OCI-LY7 (cell line): ENCODE data around the gene HOXA3. TPM values are rescaled to one million over a fixed set of nuclear protein-coding genes. Genes with fewer than 3 reads are reported as not detected.

ENCODE experiments used
- BruUV-seq: library from RNA; stranded (reverse); fragments of 400-500 nt; replicated peaks from 2 replicates; lab custom pipeline; 2021; lab: Mats Ljungman, UMichigan
- CTCF ChIA-PET: fragments of 300-600 bp; sonication (Branson Sonifier 250); formaldehyde crosslinking; loops from one replicate; lab custom pipeline; 2022; ENCODE audit warnings: antibody characterized with exemption; ENCODE audit not compliant: unreplicated experiment; lab: Charles Lee
- POLR2A ChIA-PET: fragments of 300-600 bp; sonication (Branson Sonifier 250); formaldehyde crosslinking; loops from one replicate; lab custom pipeline; 2022; ENCODE audit warnings: antibody characterized with exemption; lab: Charles Lee
- DNase-seq: peaks from one replicate; pipeline ENCODE4 v3.0.0-alpha.2; 2015; ENCODE audit warnings: low spot score
- H2AFZ ChIP-seq: fragments of 200-600 bp; sonication (generic), shearing (Covaris generic); 2 replicates; pipeline ENCODE4 v1.6.1; 2014; ENCODE audit warnings: mild to moderate bottlenecking, antibody characterized with exemption, low read length, moderate library complexity
- H3K27ac ChIP-seq: fragments of 200-600 bp; sonication (generic); 2 replicates; pipeline ENCODE4 v1.5.1; 2014; ENCODE audit warnings: mixed run types, low read depth, mild to moderate bottlenecking, moderate library complexity, low read length, inconsistent platforms; ENCODE audit not compliant: poor library complexity, severe bottlenecking
- H3K36me3 ChIP-seq: fragments of 200-600 bp; sonication (generic); 2 replicates; pipeline ENCODE4 v1.6.1; 2014; ENCODE audit warnings: mild to moderate bottlenecking, antibody characterized with exemption, low read length, moderate library complexity, mixed read lengths; ENCODE audit not compliant: insufficient read depth
- H3K4me1 ChIP-seq: fragments of 200-600 bp; sonication (generic); 2 replicates; pipeline ENCODE4 v1.5.1; 2014; ENCODE audit warnings: mild to moderate bottlenecking, low read length; ENCODE audit not compliant: insufficient read depth, poor library complexity, severe bottlenecking
- H3K4me2 ChIP-seq: fragments of 200-600 bp; sonication (generic); 2 replicates; pipeline ENCODE4 v1.6.1; 2014; ENCODE audit warnings: mild to moderate bottlenecking, low read length
- H3K4me3 ChIP-seq: fragments of 200-600 bp; sonication (generic); 2 replicates; pipeline ENCODE4 v1.5.1; 2014; ENCODE audit warnings: mild to moderate bottlenecking, low read depth, low read length; ENCODE audit not compliant: poor library complexity, severe bottlenecking
- H3K79me2 ChIP-seq: fragments of 200-600 bp; sonication (generic); 2 replicates; pipeline ENCODE4 v1.6.1; 2016; ENCODE audit warnings: low read depth, mild to moderate bottlenecking, low read length, moderate library complexity, mixed read lengths; ENCODE audit not compliant: insufficient read depth
- H3K9me2 ChIP-seq: fragments of 200-600 bp; sonication (generic); 2 replicates; pipeline ENCODE4 v1.6.1; 2016; ENCODE audit warnings: mild to moderate bottlenecking, low read length, mixed read lengths; ENCODE audit not compliant: insufficient read depth
- H3K9me3 ChIP-seq: fragments of 200-600 bp; sonication (generic); 2 replicates; pipeline ENCODE4 v1.6.1; 2014; ENCODE audit warnings: mild to moderate bottlenecking, mixed run types, low read length, mixed read lengths
- H4K20me1 ChIP-seq: fragments of 200-600 bp; sonication (generic); 2 replicates; pipeline ENCODE4 v1.6.1; 2014; ENCODE audit warnings: mild to moderate bottlenecking, antibody characterized with exemption, low read length, moderate library complexity, mixed read lengths; ENCODE audit not compliant: insufficient read depth
- EZH2phosphoT487 ChIP-seq: fragments of 200-600 bp; sonication (generic); IDR thresholded peaks from 2 replicates; pipeline ENCODE4 v1.6.1; 2018; ENCODE audit warnings: low read depth, borderline replicate concordance, mild to moderate bottlenecking, mixed run types, antibody characterized with exemption, low read length, moderate library complexity, mixed read lengths
- intact Hi-C: fragments of 100-400 bp; cut with micrococcal nuclease; formaldehyde crosslinking; loops from one replicate; pipeline ENCODE4 v1.10.0; 2022; ENCODE audit not compliant: unreplicated experiment
- total RNA-seq, 2 experiments: library from RNA; depleted of rRNA in 1 of 2; stranded (reverse); fragments of >200 nt in 1 of 2; shearing (Covaris generic) in 1 of 2; gene quantifications; 2 replicates each; pipeline ENCODE4 v1.2.3, GENCODE V29; 2014 to 2022
- TF ChIP-seq, protein P1 (sequence below): fragments of 200-600 bp; sonication (generic); conservative IDR thresholded peaks from 2 replicates; pipeline ENCODE4 v1.5.1; 2014; ENCODE audit warnings: mild to moderate bottlenecking, antibody characterized with exemption, low read length, moderate library complexity, mixed read lengths

Gene HOXA3
- total RNA-seq, 2 experiments from 2014 or later = 0.41 to 2.7 TPM

DNA sequence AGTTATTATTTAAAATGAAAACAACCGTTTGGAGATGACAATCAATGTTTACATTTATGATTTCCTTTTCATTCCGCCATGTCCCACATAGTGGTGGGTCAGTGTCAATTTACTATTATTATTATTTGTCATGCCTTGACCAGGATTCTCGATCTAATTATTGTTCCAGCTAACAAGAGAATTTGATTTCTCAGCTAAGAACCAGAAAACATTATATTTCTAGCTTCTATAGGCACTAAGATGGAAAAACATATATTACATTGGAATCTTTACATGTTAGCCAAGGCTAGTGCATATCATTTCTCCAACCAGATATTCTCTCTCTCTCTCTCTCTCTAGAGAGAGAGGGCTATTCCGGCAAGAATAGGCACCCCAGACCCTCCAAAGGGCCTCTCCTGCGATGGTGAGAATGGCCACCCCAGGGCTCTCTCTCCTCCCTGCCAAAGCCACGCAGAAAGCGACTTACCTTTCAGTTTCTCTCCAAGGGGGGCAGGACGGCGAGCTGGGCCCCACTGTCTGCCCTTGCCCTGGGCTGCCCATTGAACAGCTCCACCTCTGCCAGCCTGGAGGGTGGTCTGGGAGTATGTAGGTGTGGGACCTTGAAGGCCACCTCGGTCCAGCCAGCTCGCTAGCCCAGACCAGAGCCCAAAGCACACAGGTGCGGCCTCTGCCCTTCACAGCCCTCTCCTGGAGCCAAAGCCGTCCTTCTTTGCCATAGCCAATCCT is 2.4 kb downstream of the HOXA3 start:
- H3K4me2 ChIP-seq = peak overlapping the region; percentile 94
- BruUV-seq = no TSS peak
- H3K9me3 ChIP-seq = no peaks in the 10 kb centered on the region
- intact Hi-C loops = loop anchor here (2.0 to 10.0 kb wide), 3 partner anchors 53 to 1255 kb away; no protein-coding TSS in a partner anchor
- TF ChIP-seq EZH2phosphoT487 = no peak
- TF ChIP-seq, protein P1, sequence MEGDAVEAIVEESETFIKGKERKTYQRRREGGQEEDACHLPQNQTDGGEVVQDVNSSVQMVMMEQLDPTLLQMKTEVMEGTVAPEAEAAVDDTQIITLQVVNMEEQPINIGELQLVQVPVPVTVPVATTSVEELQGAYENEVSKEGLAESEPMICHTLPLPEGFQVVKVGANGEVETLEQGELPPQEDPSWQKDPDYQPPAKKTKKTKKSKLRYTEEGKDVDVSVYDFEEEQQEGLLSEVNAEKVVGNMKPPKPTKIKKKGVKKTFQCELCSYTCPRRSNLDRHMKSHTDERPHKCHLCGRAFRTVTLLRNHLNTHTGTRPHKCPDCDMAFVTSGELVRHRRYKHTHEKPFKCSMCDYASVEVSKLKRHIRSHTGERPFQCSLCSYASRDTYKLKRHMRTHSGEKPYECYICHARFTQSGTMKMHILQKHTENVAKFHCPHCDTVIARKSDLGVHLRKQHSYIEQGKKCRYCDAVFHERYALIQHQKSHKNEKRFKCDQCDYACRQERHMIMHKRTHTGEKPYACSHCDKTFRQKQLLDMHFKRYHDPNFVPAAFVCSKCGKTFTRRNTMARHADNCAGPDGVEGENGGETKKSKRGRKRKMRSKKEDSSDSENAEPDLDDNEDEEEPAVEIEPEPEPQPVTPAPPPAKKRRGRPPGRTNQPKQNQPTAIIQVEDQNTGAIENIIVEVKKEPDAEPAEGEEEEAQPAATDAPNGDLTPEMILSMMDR = no peak
- peaks cover 8% of the 10 kb centered on the region; the same call in 1 of the 2 replicates for H3K79me2 ChIP-seq
- H3K4me1 ChIP-seq = peaks cover 40% of the 10 kb centered on the region
- ChIA-PET CTCF (interaction anchor here (1.4 kb wide), 1 partner anchor 19 kb away, joined by 5 read pairs; the partner anchor contains the start of gene HOXA4), POLR2A (interaction anchor here (0.7 to 2.2 kb wide), 8 partner anchors 13 to 462 kb away, joined by 3 to 5 read pairs (median 4); partner anchors contain the start of genes HOXA1 and HOXA4)
- no peaks in the 10 kb centered on the region for H4K20me1 ChIP-seq
- no peaks in the 10 kb centered on the region for H3K9me2 ChIP-seq
- peak overlapping the region; percentile 95 for H2AFZ ChIP-seq
- peak overlapping the region; percentile 75 for H3K4me3 ChIP-seq
- H3K36me3 ChIP-seq = no peaks in the 10 kb centered on the region
- peak; percentile 24 for DNase-seq
- no peak overlapping the region for H3K27ac ChIP-seq

DNA sequence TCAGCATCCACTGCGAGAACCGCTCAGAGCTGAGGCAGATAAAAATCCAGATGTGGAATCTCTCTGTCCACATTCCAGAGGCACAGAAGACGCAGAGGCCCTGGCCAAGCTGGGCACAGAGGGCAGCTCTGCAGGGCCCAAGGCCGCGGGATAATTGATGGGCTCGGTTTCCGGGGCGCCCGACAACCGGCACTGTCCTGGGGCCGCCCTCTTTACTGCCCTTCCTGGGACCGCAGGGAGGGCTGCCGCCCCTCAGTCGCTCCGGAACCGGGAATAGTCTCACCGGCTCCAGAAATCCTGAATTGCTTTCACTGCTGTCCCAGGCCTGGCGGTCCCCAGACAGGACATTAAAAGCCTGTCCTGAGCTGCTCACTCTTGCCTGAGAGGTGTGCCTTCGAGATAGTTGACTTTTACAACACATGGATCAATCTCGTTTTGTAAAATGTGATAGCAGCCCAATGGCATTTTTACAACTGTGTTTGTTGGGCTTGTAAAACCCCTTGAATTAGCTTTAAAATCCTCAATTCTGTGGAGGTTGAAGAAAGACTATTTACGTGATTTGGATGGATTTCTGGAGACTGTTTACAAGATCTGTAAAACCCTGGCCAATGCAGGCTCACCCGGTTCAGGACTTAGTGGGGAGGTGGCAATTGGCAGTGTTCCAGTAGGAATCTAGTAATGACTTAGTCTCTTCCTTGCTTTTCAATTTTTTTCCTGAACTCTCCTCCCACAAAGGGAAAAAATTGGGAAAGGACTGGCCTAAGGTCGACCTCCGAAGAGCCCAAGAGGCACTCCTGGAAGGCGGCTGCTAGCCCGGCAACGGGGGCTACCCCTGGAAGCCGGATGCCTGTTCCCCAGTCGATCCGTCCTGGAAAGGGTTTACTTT is 3.4 kb downstream of the HOXA3 start:
- TF ChIP-seq EZH2phosphoT487 = no peak
- TF ChIP-seq, protein P1 = no peak
- ChIA-PET POLR2A (interaction anchor here (0.8 to 2.2 kb wide), 5 partner anchors 14 to 283 kb away, joined by 3 to 5 read pairs (median 4); partner anchors contain the start of gene HOXA1), CTCF (interaction anchor here (0.6 kb wide), 1 partner anchor 784 kb away, joined by 3 read pairs; no protein-coding TSS in a partner anchor)
- no peak overlapping the region for H3K27ac ChIP-seq
- no peaks in the 10 kb centered on the region for H4K20me1 ChIP-seq
- no peaks in the 10 kb centered on the region for H3K9me3 ChIP-seq
- no peaks in the 10 kb centered on the region for H3K9me2 ChIP-seq
- no peak for DNase-seq
- BruUV-seq = no TSS peak
- H3K4me1 ChIP-seq = peaks cover 36% of the 10 kb centered on the region
- intact Hi-C loops = no loop called here
- H2AFZ ChIP-seq = no peak overlapping the region
- peak overlapping the region; percentile 75 for H3K4me3 ChIP-seq
- H3K79me2 ChIP-seq = peaks cover 8% of the 10 kb centered on the region; the same call in 1 of the 2 replicates
- peak overlapping the region; percentile 94 for H3K4me2 ChIP-seq
- peaks cover 7% of the 10 kb centered on the region for H3K36me3 ChIP-seq
